Liver (tissue), 9 donors: ENCODE data around the gene TBC1D22B. TPM values are rescaled to one million over a fixed set of nuclear protein-coding genes. Genes with fewer than 3 reads are reported as not detected.

Experiments used
- DNase-seq: peaks from one replicate; pipeline ENCODE4 v3.0.0-alpha.2; 2017; ENCODE audit warnings: low spot score
- H3K27ac ChIP-seq, 2 donors: one replicate each; pipeline ENCODE4 v1.7.0; 2013; ENCODE audit warnings: inconsistent platforms in 2 of 2, low read length in 2 of 2, control low read depth in 1 of 2, low read depth in 1 of 2, mild to moderate bottlenecking in 1 of 2
- H3K27me3 ChIP-seq, 4 donors: one replicate each; pipeline versions ENCODE4 v1.6.1 to v1.7.0; 2013; ENCODE audit warnings: low read length in 3 of 4, inconsistent platforms in 1 of 4, mild to moderate bottlenecking in 1 of 4, moderate library complexity in 1 of 4; ENCODE audit not compliant: control insufficient read depth in 4 of 4, insufficient read depth in 4 of 4
- H3K36me3 ChIP-seq, 4 donors: one replicate each; pipeline versions ENCODE4 v1.6.1 to v1.7.0; 2013; ENCODE audit warnings: low read length in 3 of 4, mild to moderate bottlenecking in 3 of 4, low read depth in 1 of 4, moderate library complexity in 1 of 4; ENCODE audit not compliant: control insufficient read depth in 4 of 4, insufficient read depth in 3 of 4
- H3K4me1 ChIP-seq, 4 donors: one replicate each; pipeline versions ENCODE4 v1.6.1 to v1.7.0; 2013; ENCODE audit warnings: low read length in 3 of 4, mild to moderate bottlenecking in 3 of 4, moderate library complexity in 1 of 4; ENCODE audit not compliant: control insufficient read depth in 4 of 4, insufficient read depth in 4 of 4
- H3K4me3 ChIP-seq, 3 donors: one replicate each; pipeline versions ENCODE4 v1.6.1 to v1.7.0; 2013; ENCODE audit warnings: low read length in 3 of 3, control low read depth in 1 of 3, low read depth in 1 of 3, mild to moderate bottlenecking in 1 of 3
- H3K9ac ChIP-seq, 2 donors: one replicate each; pipeline ENCODE4 v1.7.0; 2013; ENCODE audit warnings: low read length in 2 of 2, mild to moderate bottlenecking in 2 of 2, moderate library complexity in 2 of 2, control low read depth in 1 of 2, low read depth in 1 of 2
- H3K9me3 ChIP-seq, 4 donors: one replicate each; pipeline versions ENCODE4 v1.6.1 to v1.7.0; 2013; ENCODE audit warnings: low read length in 3 of 4; ENCODE audit not compliant: control insufficient read depth in 4 of 4
- EGR1 ChIP-seq, 2 donors: IDR thresholded peaks; 2 replicates each; pipeline ENCODE4 v1.6.1; 2016 to 2018; ENCODE audit warnings: antibody characterized with exemption in 2 of 2, low read depth in 2 of 2
- FOXA1 ChIP-seq: IDR thresholded peaks from 2 replicates; pipeline ENCODE4 v1.6.1; 2016; ENCODE audit warnings: antibody characterized with exemption
- FOXA2 ChIP-seq: IDR thresholded peaks from 2 replicates; pipeline ENCODE4 v1.6.1; 2016; ENCODE audit warnings: antibody characterized with exemption
- GABPA ChIP-seq, 2 donors: IDR thresholded peaks in 1 of 2; conservative IDR thresholded peaks in 1 of 2; 2 replicates each; pipeline ENCODE4 v1.6.1; 2016; ENCODE audit warnings: antibody characterized with exemption in 2 of 2, mild to moderate bottlenecking in 1 of 2, moderate library complexity in 1 of 2
- HNF4A ChIP-seq, 2 donors: conservative IDR thresholded peaks; 2 replicates each; pipeline ENCODE4 v1.6.1; 2016; ENCODE audit warnings: antibody characterized with exemption in 2 of 2, mild to moderate bottlenecking in 2 of 2
- HNF4G ChIP-seq: IDR thresholded peaks from 2 replicates; pipeline ENCODE4 v1.6.1; 2016; ENCODE audit warnings: antibody characterized with exemption
- JUND ChIP-seq, 2 donors: IDR thresholded peaks; 2 replicates each; pipeline ENCODE4 v1.6.1; 2016; ENCODE audit warnings: antibody characterized with exemption in 2 of 2
- NR2F2 ChIP-seq: IDR thresholded peaks from 2 replicates; pipeline ENCODE4 v1.6.1; 2016; ENCODE audit warnings: antibody characterized with exemption
- RAD21 ChIP-seq, 2 donors: IDR thresholded peaks; 2 replicates each; pipeline ENCODE4 v1.6.1; 2016; ENCODE audit warnings: antibody characterized with exemption in 2 of 2, mild to moderate bottlenecking in 2 of 2
- RXRA ChIP-seq, 2 donors: IDR thresholded peaks; 2 replicates each; pipeline ENCODE4 v1.6.1; 2017 to 2018; ENCODE audit warnings: antibody characterized with exemption in 2 of 2, mild to moderate bottlenecking in 1 of 2
- SP1 ChIP-seq: IDR thresholded peaks from 2 replicates; pipeline ENCODE4 v1.6.1; 2018; ENCODE audit warnings: antibody characterized with exemption, mild to moderate bottlenecking
- TAF1 ChIP-seq: conservative IDR thresholded peaks from 2 replicates; pipeline ENCODE4 v1.6.1; 2016; ENCODE audit warnings: antibody characterized with exemption, mild to moderate bottlenecking
- YY1 ChIP-seq: IDR thresholded peaks from 2 replicates; pipeline ENCODE4 v1.6.1; 2016; ENCODE audit warnings: antibody characterized with exemption, mild to moderate bottlenecking
- WGBS: extraction: QIAGEN DNeasy Blood & Tissue Kit; methylation state at CpG from one replicate; pipeline ENCODE4 v1.1.7; 2013; 5-methylcytosine and 5-hydroxymethylcytosine counted together
- polyA plus RNA-seq, 2 donors: library from polyadenylated mRNA; stranded (reverse) in 1 of 2; unstranded in 1 of 2; fragments of 200-250 nt in 1 of 2; fragments of >200 nt in 1 of 2; fragmentation: Nextera tagmentation in 1 of 2; extraction: Ambion mirVana in 1 of 2; gene quantifications; one replicate each; pipeline versions ENCODE4 v1.2.1 to v1.2.3, GENCODE V29; 2013 to 2015
- total RNA-seq, 2 donors: library from RNA; depleted of rRNA; stranded (reverse); fragments of >200 nt; gene quantifications; one replicate each; pipeline ENCODE4 v1.2.3, GENCODE V29; 2014
- TF ChIP-seq, protein P1 (sequence below): IDR thresholded peaks from 2 replicates; pipeline ENCODE4 v1.6.1; 2016; ENCODE audit warnings: antibody characterized with exemption
- TF ChIP-seq, protein P2 (sequence below): IDR thresholded peaks from 2 replicates; pipeline ENCODE4 v1.6.1; 2016; ENCODE audit warnings: antibody characterized with exemption
- TF ChIP-seq, protein P3 (sequence below): IDR thresholded peaks from 2 replicates; pipeline ENCODE4 v1.6.1; 2016; ENCODE audit warnings: antibody characterized with exemption
- TF ChIP-seq, protein P4 (sequence below): fragments of 150-350 bp; IDR thresholded peaks from 2 replicates; pipeline ENCODE4 v1.5.1; 2017; ENCODE audit warnings: improper control_type of control experiment, low read depth, low read length; ENCODE audit not compliant: missing input control
- TF ChIP-seq, protein P5 (sequence below): IDR thresholded peaks from 2 replicates; pipeline ENCODE4 v1.6.1; 2016; ENCODE audit warnings: antibody characterized with exemption, mild to moderate bottlenecking
- donor health status: healthy.
- donor health status: healthy.
- donor health status: healthy.
- donor health status: healthy.
- donor health status: healthy.

TBC1D22B gene
- total and polyA plus RNA-seq, 4 donors, result 1.4 to 10.7 (median 1.9) TPM

DNA sequence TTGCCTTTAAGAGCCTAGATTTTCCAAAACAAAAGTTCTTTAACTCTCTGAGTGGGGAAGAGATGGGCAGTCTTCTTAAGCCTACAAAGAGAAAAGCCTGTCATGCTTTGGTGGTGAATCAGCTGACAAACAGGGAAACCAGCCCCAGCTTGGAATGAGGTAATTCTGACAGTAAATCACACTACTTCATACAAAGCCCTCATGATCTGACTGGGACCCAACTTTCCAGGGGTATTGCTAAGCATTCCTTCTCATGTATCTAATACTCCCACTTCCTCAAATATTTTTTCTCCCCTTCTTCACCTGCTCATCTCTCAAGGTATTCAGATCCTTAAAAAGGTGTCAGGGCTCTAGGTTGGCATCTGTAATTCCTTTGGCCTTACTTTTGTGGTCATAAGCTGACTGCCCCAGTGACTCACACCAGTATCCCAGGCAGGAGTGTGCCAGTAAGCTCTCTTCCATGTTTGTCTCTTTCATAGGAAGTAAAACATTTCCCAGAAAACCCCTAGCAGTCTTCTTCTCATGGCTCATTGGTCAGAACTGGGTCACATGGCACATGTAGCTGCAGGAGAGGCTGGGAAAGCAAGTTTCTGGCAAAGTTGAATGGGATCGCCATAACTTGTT, 15.0 kb upstream of the TBC1D22B start:
- no peak overlapping the region for H3K9ac ChIP-seq

More for the DNA sequence above, 15.0 kb upstream of the TBC1D22B start:
- TF ChIP-seq, protein P1, sequence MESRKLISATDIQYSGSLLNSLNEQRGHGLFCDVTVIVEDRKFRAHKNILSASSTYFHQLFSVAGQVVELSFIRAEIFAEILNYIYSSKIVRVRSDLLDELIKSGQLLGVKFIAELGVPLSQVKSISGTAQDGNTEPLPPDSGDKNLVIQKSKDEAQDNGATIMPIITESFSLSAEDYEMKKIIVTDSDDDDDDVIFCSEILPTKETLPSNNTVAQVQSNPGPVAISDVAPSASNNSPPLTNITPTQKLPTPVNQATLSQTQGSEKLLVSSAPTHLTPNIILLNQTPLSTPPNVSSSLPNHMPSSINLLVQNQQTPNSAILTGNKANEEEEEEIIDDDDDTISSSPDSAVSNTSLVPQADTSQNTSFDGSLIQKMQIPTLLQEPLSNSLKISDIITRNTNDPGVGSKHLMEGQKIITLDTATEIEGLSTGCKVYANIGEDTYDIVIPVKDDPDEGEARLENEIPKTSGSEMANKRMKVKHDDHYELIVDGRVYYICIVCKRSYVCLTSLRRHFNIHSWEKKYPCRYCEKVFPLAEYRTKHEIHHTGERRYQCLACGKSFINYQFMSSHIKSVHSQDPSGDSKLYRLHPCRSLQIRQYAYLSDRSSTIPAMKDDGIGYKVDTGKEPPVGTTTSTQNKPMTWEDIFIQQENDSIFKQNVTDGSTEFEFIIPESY, result no peak
- TF ChIP-seq RAD21 (IDR thresholded peaks at IDR 0.05) (no peak), TAF1 (no peak), GABPA (IDR thresholded peaks at IDR 0.05 in 1 of 2, conservative IDR thresholded peaks at IDR 0.05 in 1 of 2) (no peak), RXRA (IDR thresholded peaks at IDR 0.05) (no peak), HNF4G (no peak), FOXA2 (no peak), FOXA1 (no peak), JUND (IDR thresholded peaks at IDR 0.05) (no peak), NR2F2 (no peak), EGR1 (IDR thresholded peaks at IDR 0.05; ENCODE audit: low read depth in 2 of 2) (no peak), SP1 (no peak), YY1 (no peak), HNF4A (conservative IDR thresholded peaks at IDR 0.05) (no peak)
- TF ChIP-seq, protein P2, sequence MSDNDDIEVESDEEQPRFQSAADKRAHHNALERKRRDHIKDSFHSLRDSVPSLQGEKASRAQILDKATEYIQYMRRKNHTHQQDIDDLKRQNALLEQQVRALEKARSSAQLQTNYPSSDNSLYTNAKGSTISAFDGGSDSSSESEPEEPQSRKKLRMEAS, result no peak
- TF ChIP-seq, protein P3, sequence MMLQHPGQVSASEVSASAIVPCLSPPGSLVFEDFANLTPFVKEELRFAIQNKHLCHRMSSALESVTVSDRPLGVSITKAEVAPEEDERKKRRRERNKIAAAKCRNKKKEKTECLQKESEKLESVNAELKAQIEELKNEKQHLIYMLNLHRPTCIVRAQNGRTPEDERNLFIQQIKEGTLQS, result no peak
- TF ChIP-seq, protein P4, sequence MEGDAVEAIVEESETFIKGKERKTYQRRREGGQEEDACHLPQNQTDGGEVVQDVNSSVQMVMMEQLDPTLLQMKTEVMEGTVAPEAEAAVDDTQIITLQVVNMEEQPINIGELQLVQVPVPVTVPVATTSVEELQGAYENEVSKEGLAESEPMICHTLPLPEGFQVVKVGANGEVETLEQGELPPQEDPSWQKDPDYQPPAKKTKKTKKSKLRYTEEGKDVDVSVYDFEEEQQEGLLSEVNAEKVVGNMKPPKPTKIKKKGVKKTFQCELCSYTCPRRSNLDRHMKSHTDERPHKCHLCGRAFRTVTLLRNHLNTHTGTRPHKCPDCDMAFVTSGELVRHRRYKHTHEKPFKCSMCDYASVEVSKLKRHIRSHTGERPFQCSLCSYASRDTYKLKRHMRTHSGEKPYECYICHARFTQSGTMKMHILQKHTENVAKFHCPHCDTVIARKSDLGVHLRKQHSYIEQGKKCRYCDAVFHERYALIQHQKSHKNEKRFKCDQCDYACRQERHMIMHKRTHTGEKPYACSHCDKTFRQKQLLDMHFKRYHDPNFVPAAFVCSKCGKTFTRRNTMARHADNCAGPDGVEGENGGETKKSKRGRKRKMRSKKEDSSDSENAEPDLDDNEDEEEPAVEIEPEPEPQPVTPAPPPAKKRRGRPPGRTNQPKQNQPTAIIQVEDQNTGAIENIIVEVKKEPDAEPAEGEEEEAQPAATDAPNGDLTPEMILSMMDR, result no peak
- TF ChIP-seq, protein P5, sequence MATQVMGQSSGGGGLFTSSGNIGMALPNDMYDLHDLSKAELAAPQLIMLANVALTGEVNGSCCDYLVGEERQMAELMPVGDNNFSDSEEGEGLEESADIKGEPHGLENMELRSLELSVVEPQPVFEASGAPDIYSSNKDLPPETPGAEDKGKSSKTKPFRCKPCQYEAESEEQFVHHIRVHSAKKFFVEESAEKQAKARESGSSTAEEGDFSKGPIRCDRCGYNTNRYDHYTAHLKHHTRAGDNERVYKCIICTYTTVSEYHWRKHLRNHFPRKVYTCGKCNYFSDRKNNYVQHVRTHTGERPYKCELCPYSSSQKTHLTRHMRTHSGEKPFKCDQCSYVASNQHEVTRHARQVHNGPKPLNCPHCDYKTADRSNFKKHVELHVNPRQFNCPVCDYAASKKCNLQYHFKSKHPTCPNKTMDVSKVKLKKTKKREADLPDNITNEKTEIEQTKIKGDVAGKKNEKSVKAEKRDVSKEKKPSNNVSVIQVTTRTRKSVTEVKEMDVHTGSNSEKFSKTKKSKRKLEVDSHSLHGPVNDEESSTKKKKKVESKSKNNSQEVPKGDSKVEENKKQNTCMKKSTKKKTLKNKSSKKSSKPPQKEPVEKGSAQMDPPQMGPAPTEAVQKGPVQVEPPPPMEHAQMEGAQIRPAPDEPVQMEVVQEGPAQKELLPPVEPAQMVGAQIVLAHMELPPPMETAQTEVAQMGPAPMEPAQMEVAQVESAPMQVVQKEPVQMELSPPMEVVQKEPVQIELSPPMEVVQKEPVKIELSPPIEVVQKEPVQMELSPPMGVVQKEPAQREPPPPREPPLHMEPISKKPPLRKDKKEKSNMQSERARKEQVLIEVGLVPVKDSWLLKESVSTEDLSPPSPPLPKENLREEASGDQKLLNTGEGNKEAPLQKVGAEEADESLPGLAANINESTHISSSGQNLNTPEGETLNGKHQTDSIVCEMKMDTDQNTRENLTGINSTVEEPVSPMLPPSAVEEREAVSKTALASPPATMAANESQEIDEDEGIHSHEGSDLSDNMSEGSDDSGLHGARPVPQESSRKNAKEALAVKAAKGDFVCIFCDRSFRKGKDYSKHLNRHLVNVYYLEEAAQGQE, result no peak
- Histone ChIP-seq H3K36me3 (no peaks in the 10 kb centered on the region), H3K9me3 (no peaks in the 10 kb centered on the region), H3K27me3 (no peaks in the 10 kb centered on the region), H3K27ac (no peak overlapping the region), H3K4me3 (no peak overlapping the region), H3K4me1 (peaks cover 8 to 16% (median 10%) of the 10 kb centered on the region in 4 donors)
- WGBS, result 95% methylated on average over 1 of the region's 1 CpG
- DNase-seq, result no peak
